WERI-Rb-1 (cell line): ENCODE results near the gene ALG9.

Experiments used
- DNase-seq: peaks from one replicate; pipeline ENCODE4 v3.0.0-alpha.2; 2020
- H3K27ac ChIP-seq: fragments of 250-450 bp; sonication (Bioruptor Pico); 2 replicates; pipeline ENCODE4 v1.5.1; 2020; ENCODE audit warnings: mild to moderate bottlenecking, moderate library complexity
- H3K27me3 ChIP-seq: fragments of 250-450 bp; sonication (Bioruptor Pico); 2 replicates; pipeline ENCODE4 v1.5.1; 2021; ENCODE audit warnings: mild to moderate bottlenecking, low read depth, moderate library complexity; ENCODE audit not compliant: insufficient read depth, severe bottlenecking
- H3K36me3 ChIP-seq: fragments of 250-450 bp; sonication (Bioruptor Pico); 2 replicates; pipeline ENCODE4 v1.5.1; 2020; ENCODE audit warnings: mild to moderate bottlenecking, moderate library complexity
- H3K4me3 ChIP-seq: 2 replicates; pipeline ENCODE4 v1.5.1; 2011; ENCODE audit warnings: low read depth, mild to moderate bottlenecking, control low read depth, low read length
- H3K9me3 ChIP-seq: fragments of 250-450 bp; sonication (Bioruptor Pico); 2 replicates; pipeline ENCODE4 v1.5.1; 2021; ENCODE audit warnings: mild to moderate bottlenecking, moderate library complexity; ENCODE audit not compliant: severe bottlenecking
- TF ChIP-seq, protein P1 (sequence below): IDR thresholded peaks from 2 replicates; pipeline ENCODE4 v1.5.1; 2011; ENCODE audit warnings: low read depth, mild to moderate bottlenecking, control low read depth, inconsistent platforms, low read length

ALG9 gene

DNA sequence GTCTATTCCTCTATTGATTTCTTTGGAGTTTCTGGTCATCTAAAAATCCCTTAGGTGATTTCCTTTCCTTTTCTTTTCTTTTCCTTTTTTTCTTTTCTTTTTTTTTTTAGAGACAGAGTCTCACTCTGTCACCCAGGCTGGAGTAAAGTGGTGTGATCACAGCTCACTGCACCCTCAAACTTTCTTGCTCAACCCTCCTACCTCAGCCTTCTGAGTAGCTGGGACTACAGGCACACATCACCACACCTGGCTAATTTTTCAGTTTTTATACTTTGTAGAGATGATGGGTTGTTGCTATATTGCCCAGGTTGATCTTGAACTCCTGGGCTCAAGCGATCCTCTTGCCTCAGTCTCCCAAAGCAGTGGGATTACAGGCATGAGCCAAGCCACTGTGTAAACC, 45.4 kb upstream of the ALG9 start:
- DNase-seq, result no peak
- H3K27me3 ChIP-seq, result no peaks in the 10 kb centered on the region
- H3K36me3 ChIP-seq, result no peaks in the 10 kb centered on the region
- TF ChIP-seq, protein P1, sequence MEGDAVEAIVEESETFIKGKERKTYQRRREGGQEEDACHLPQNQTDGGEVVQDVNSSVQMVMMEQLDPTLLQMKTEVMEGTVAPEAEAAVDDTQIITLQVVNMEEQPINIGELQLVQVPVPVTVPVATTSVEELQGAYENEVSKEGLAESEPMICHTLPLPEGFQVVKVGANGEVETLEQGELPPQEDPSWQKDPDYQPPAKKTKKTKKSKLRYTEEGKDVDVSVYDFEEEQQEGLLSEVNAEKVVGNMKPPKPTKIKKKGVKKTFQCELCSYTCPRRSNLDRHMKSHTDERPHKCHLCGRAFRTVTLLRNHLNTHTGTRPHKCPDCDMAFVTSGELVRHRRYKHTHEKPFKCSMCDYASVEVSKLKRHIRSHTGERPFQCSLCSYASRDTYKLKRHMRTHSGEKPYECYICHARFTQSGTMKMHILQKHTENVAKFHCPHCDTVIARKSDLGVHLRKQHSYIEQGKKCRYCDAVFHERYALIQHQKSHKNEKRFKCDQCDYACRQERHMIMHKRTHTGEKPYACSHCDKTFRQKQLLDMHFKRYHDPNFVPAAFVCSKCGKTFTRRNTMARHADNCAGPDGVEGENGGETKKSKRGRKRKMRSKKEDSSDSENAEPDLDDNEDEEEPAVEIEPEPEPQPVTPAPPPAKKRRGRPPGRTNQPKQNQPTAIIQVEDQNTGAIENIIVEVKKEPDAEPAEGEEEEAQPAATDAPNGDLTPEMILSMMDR, result no peak
- no peaks in the 10 kb centered on the region for H3K9me3 ChIP-seq
- H3K27ac ChIP-seq, result no peak overlapping the region
- H3K4me3 ChIP-seq, result no peak overlapping the region

DNA sequence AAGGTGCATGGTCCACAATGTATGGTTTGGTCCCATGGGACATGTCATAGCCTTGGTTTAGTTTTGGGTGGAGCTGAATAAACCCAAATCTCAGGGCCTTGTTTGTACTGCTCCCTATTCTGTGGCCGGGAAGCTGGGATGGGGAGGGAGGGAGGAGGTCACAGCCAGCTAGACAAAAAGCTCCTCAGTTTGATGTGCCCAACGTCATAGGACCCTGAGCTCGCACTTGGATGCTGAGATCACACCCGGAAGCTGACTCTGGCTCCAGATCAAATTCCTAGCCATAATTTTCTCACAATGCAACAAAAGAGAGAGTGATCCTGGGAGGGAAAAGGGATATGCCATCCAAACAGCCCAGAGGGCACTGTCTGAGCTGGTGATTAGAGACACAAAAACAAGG, 42.6 kb upstream of the ALG9 start:
- Histone ChIP-seq H3K4me3 (no peak overlapping the region), H3K27me3 (no peaks in the 10 kb centered on the region), H3K36me3 (no peaks in the 10 kb centered on the region), H3K9me3 (no peaks in the 10 kb centered on the region), H3K27ac (no peak overlapping the region)
- TF ChIP-seq, protein P1, result no peak
- no peak for DNase-seq

DNA sequence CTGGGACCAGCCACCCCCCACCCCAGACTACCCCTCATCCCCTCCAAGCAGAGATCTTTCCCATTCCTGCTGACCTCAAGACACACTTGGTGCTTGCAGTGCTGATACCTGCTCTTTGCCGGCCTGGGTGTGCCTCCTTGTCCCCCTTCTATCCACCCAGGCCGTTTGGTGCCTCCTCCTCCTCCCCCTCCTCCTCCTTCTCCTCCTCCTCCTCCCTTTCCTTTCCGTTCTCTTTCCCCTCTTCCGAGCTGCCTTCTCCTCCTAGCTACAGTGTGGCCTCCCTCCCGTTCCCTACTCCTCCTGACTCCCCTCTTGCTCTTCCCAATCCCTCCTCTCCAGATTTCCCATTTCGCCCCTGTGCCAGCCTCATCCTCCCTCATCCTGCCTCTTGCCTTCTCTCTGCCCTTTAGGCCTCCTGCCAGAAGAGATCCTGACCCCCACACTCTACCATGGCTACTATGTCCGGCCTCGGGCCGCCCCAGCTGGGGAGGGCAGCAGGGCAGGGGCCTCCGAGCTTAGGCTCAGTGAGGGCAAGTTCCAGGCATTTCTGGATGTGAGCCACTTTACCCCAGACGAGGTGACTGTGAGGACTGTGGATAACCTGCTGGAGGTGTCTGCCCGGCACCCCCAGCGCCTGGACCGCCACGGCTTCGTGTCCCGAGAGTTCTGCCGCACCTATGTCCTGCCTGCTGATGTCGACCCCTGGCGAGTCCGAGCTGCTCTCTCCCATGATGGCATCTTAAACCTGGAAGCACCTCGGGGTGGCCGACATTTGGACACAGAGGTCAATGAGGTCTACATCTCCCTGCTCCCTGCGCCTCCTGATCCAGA, 41.9 kb upstream of the ALG9 start:
- Histone ChIP-seq H3K27ac (no peak overlapping the region), H3K27me3 (no peaks in the 10 kb centered on the region), H3K36me3 (no peaks in the 10 kb centered on the region), H3K4me3 (no peak overlapping the region), H3K9me3 (no peaks in the 10 kb centered on the region)
- TF ChIP-seq, protein P1, result no peak
- no peak for DNase-seq

DNA sequence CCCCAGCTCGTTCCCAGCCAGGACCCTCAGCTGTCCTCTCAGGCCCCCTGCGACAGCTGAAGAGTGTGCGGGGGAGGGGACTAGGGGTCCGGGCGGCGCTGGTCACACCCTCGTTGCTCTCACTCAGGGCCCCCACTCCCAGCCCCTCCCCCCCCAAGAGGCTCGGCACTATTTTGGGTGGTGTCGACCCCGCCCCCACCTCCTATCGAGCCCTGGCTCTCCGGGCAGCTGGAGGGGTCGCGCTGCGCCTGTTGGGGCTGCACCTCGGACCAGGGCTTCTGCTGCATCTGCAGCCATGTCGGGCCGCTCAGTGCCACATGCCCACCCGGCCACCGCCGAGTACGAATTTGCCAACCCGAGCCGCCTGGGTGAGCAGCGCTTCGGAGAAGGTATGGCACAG, 41.2 kb upstream of the ALG9 start, which contains the start of gene HSPB2:
HSPB2 (plus strand) TSS at position 200 of the 400 bp plus-strand sequence; CDS start at position 296, 96 bp downstream.
- Histone ChIP-seq H3K27me3 (no peaks in the 10 kb centered on the region), H3K27ac (no peak within 1 kb of the TSS), H3K4me3 (no peak within 1 kb of the TSS), H3K9me3 (no peaks in the 10 kb centered on the region), H3K36me3 (no peaks in the 10 kb centered on the region)
- TF ChIP-seq, protein P1, result no peak
- DNase-seq, result no peak

DNA sequence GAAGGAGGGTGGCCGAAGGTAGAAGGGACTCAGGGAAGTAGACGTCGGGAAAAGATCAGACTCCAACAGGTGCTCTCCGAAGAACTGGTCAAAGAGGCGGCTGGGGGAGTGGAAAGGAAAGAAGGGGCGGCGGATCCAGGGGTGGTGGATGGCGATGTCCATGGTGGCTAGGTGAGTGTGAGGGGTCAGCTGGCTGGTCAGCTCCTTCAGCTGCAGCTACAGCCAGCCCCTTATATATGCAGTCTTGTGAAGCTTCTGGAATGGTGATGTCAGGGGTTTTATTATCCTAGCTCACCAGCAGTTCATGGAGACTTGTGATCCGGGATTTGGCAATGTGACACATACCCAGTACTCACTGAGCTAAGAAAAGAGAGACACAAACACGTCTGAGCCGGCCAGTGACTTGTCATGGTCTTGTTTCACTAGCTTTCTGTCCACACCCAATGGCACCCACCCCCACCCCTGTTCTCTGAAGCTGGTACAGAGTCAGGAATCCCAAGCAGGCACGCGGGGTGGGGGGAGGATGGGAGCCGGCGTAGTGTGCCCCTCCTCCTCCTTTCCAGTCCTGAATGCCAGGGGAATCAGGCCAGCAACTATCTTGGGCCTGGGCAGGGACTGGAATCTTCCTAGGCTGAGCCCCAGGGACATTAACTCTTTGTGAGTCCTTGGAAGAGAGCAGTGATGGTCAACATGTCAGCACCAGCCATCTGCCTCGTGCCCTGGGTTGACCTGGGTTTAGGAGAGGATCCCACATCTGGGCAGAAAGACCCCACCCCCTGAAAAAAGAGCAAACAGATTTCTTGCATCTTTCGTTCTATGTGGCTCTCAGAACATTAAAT, 40.4 kb upstream of the ALG9 start, which contains the start of gene CRYAB:
CRYAB (minus strand) TSS at position 208 of the 839 bp plus-strand sequence; CDS start at position 162, 46 bp downstream.
- Histone ChIP-seq H3K27me3 (no peaks in the 10 kb centered on the region), H3K9me3 (no peaks in the 10 kb centered on the region), H3K4me3 (no peak within 1 kb of the TSS), H3K27ac (no peak within 1 kb of the TSS), H3K36me3 (no peaks in the 10 kb centered on the region)
- TF ChIP-seq, protein P1, result no peak
- no peak for DNase-seq
